Measurements from ENCODE around the gene DCTD. TPM values are rescaled to one million over a fixed set of nuclear protein-coding genes. Genes with fewer than 3 reads are reported as not detected.

Gene DCTD
- total RNA-seq, 1 experiment from 2014 or later, result 100 TPM

- no peak overlapping the region for H3K27ac Mint-ChIP-seq
- H3K18ac ChIP-seq (ENCODE audit: insufficient read length, low read depth, low read length), result no peak overlapping the region
- no peak overlapping the region for H2BK120ac ChIP-seq (ENCODE audit: low read depth, low read length, poor library complexity, severe bottlenecking)
- TF ChIP-seq CTCF (conservative IDR thresholded peaks at IDR 0.05), result no peak
- no peak overlapping the region for H3K4me2 ChIP-seq (ENCODE audit: insufficient read depth, insufficient read length, low read length)
- H3K4ac ChIP-seq (ENCODE audit: low read depth, low read length), result no peak overlapping the region
- H3K23ac ChIP-seq (ENCODE audit: insufficient read length, low read depth, low read length), result no peak overlapping the region
- H2AFZ ChIP-seq (ENCODE audit: low read length), result no peak overlapping the region
- no peak overlapping the region for H2BK12ac ChIP-seq (ENCODE audit: insufficient read length, low read depth, low read length)
- no peak overlapping the region for H2BK20ac ChIP-seq (ENCODE audit: low read depth, low read length, poor library complexity, severe bottlenecking)
- WGBS (ENCODE audit: extremely low coverage, insufficient read length, low lambda C conversion rate), result no CpG with 5 or more reads among the region's 9 CpGs
- no peak for DNase-seq
- H2BK15ac ChIP-seq (ENCODE audit: low read depth, low read length), result no peak overlapping the region
- H3K9me3 Mint-ChIP-seq, result no peaks in the 10 kb centered on the region; a peak in 1 of 5 replicates
- no peak overlapping the region for H3K4me3 Mint-ChIP-seq
- H4K20me1 ChIP-seq (ENCODE audit: control insufficient read depth, insufficient read depth, insufficient read length), result no peaks in the 10 kb centered on the region
- H3K79me1 ChIP-seq (ENCODE audit: insufficient read depth, low read depth, low read length, poor library complexity, severe bottlenecking), result no peaks in the 10 kb centered on the region
- no peak overlapping the region for H4K5ac ChIP-seq (ENCODE audit: insufficient read length, low read depth, low read length)
- no peak overlapping the region for H2BK5ac ChIP-seq (ENCODE audit: insufficient read length, low read length)
- no peak overlapping the region for H4K8ac ChIP-seq (replicated peaks; ENCODE audit: insufficient read length, low read depth, low read length)
- H2AK5ac ChIP-seq (ENCODE audit: insufficient read length, low read length), result no peak overlapping the region
- no peaks in the 10 kb centered on the region for H3K79me2 ChIP-seq (ENCODE audit: insufficient read depth, low read length)
- H3K23me2 ChIP-seq (ENCODE audit: insufficient read length, low read depth, low read length, poor library complexity, severe bottlenecking), result no peaks in the 10 kb centered on the region
- no peak overlapping the region for H3K27ac ChIP-seq (ENCODE audit: insufficient read length, low read depth, low read length)
- no peak overlapping the region for H3K14ac ChIP-seq (ENCODE audit: insufficient read depth, low read length)
- no peak overlapping the region for H3T11ph ChIP-seq (ENCODE audit: low read length)
- no peaks in the 10 kb centered on the region for H3K36me3 Mint-ChIP-seq (ENCODE audit: insufficient read depth in 1 of 3, low read depth in 3 of 3)
- no peaks in the 10 kb centered on the region for H3K4me1 ChIP-seq (ENCODE audit: insufficient read depth, low read length)
- H3K9me3 ChIP-seq (ENCODE audit: control insufficient read depth, low read depth, low read length), result no peaks in the 10 kb centered on the region
- no peak overlapping the region for H3K56ac ChIP-seq (ENCODE audit: insufficient read length, low read depth, low read length)
- H3K4me1 Mint-ChIP-seq, result peaks cover 14 to 18% of the 10 kb centered on the region in 2 experiments
- H3K27me3 ChIP-seq (ENCODE audit: insufficient read depth, low read length), result no peaks in the 10 kb centered on the region
- H3K9ac ChIP-seq (ENCODE audit: extremely low read depth, insufficient read length, low read length), result no peak overlapping the region
- H4K91ac ChIP-seq (ENCODE audit: insufficient read length, low read depth, low read length), result no peak overlapping the region
- H3K27me3 Mint-ChIP-seq (ENCODE audit: low read depth), result peaks cover 10% of the 10 kb centered on the region
These were observed 22.5 kb upstream of the DCTD start for GRCh38 chr4:182939680-182940079.
